NCI-H345 (cell line): ENCODE measurements around the gene OPCML.
A peak's percentile ranks its signal among the peaks of the same experiment; 100 is the strongest.

Experiments
- DNase-seq: peaks from one replicate; lab custom pipeline; 2025; lab: John Stamatoyannopoulos, UW

Gene OPCML

GRCh38 chr11:132982772-132983640 lies 549.3 kb downstream of the OPCML start:
- peak; percentile 57 for DNase-seq

- no peak for DNase-seq
These were observed 551.0 kb downstream of the OPCML start for GRCh38 chr11:132981131-132981956.

GRCh38 chr11:132980670-132981069 lies 551.6 kb downstream of the OPCML start:
- peak; percentile 60 for DNase-seq

- no peak for DNase-seq
These were observed 554.6 kb downstream of the OPCML start for GRCh38 chr11:132977746-132978145.

GRCh38 chr11:132977241-132977640 lies 555.1 kb downstream of the OPCML start:
- DNase-seq, result peak; percentile 52

GRCh38 chr11:132976115-132976514 lies 556.2 kb downstream of the OPCML start:
- no peak for DNase-seq

GRCh38 chr11:132973686-132974085 lies 558.6 kb downstream of the OPCML start:
- no peak for DNase-seq

GRCh38 chr11:132972565-132972964 lies 559.7 kb downstream of the OPCML start:
- no peak for DNase-seq

GRCh38 chr11:132971351-132971750 lies 561.0 kb downstream of the OPCML start:
- DNase-seq, result no peak

GRCh38 chr11:132969892-132970291 lies 562.4 kb downstream of the OPCML start:
- no peak for DNase-seq

- DNase-seq, result no peak
These were observed 570.3 kb downstream of the OPCML start for GRCh38 chr11:132962041-132962440.

- no peak for DNase-seq
These were observed 570.8 kb downstream of the OPCML start for GRCh38 chr11:132961453-132961852.

- no peak for DNase-seq
These were observed 571.8 kb downstream of the OPCML start for GRCh38 chr11:132960273-132961078.

- DNase-seq, result no peak
These were observed 572.6 kb downstream of the OPCML start for GRCh38 chr11:132959693-132960092.

GRCh38 chr11:132957881-132958280 lies 574.4 kb downstream of the OPCML start:
- no peak for DNase-seq

- DNase-seq, result no peak
These were observed 584.0 kb downstream of the OPCML start for GRCh38 chr11:132948252-132948651.

GRCh38 chr11:132944569-132944944 lies 587.7 kb downstream of the OPCML start:
- DNase-seq, result no peak

GRCh38 chr11:132943706-132944568 lies 588.4 kb downstream of the OPCML start:
- peak; percentile 54 for DNase-seq

- DNase-seq, result no peak
These were observed 589.0 kb downstream of the OPCML start for GRCh38 chr11:132943357-132943705.

GRCh38 chr11:132942611-132943356 lies 589.5 kb downstream of the OPCML start:
- peak; percentile 24 for DNase-seq

- DNase-seq, result no peak
These were observed 590.5 kb downstream of the OPCML start for GRCh38 chr11:132941761-132942160.
